ENCODE results near the gene ORC5. TPM values are rescaled to one million over a fixed set of nuclear protein-coding genes. Genes with fewer than 3 reads are reported as not detected.

Gene ORC5
- total and polyA plus RNA-seq, 2 of the 13 experiments (the other 11 are each of a cell fraction or from before 2014, with no cell fraction given): 4.8 to 18.8 TPM

- peak; percentile 7; the same call in 1 of the 2 replicates for TF ChIP-seq ZNF121 (CRISPR knock-in tag; IDR thresholded peaks at IDR 0.05)
- TF ChIP-seq RAD51 (IDR thresholded peaks at IDR 0.05; ENCODE audit: borderline replicate concordance): no peak
- TF ChIP-seq NFKB2 (CRISPR knock-in tag; IDR thresholded peaks at IDR 0.05; ENCODE audit: borderline replicate concordance): peak; percentile 71; the same call in 1 of the 2 replicates
- TF ChIP-seq SKI (IDR thresholded peaks at IDR 0.05; ENCODE audit: partially characterized antibody): peak; percentile 51
- TF ChIP-seq ZNF343 (CRISPR knock-in tag; IDR thresholded peaks at IDR 0.05): peak; percentile 74
- no peak for TF ChIP-seq ZNF609 (CRISPR knock-in tag; IDR thresholded peaks at IDR 0.05; ENCODE audit: borderline replicate concordance)
- no peak for TF ChIP-seq ZBTB21 (CRISPR knock-in tag; IDR thresholded peaks at IDR 0.05)
- no peak for TF ChIP-seq NR2F6 (IDR thresholded peaks at IDR 0.05)
- no peak for TF ChIP-seq NR2F6 (CRISPR knock-in tag; IDR thresholded peaks at IDR 0.05)
- TF ChIP-seq ATF5 (CRISPR knock-in tag; IDR thresholded peaks at IDR 0.05; ENCODE audit: low read depth): 0 out of 2 replicates have a peak, but pooled peaks have one; percentile 27
- TF ChIP-seq YY1 (IDR thresholded peaks at IDR 0.05; ENCODE audit: insufficient read depth, insufficient replicate concordance, low read depth, low read length): peak; percentile 71
- TF ChIP-seq PRPF4 (IDR thresholded peaks at IDR 0.05; ENCODE audit: low read depth, low read length, poor library complexity, severe bottlenecking): no peak
- no peak for TF ChIP-seq ZBTB1 (CRISPR knock-in tag; IDR thresholded peaks at IDR 0.05; ENCODE audit: borderline replicate concordance)
- TF ChIP-seq SP4 (CRISPR knock-in tag; IDR thresholded peaks at IDR 0.05): peak; percentile 93
- TF ChIP-seq CBFB (CRISPR knock-in tag; IDR thresholded peaks at IDR 0.05): peak; percentile 82
- TF ChIP-seq TAF15 (IDR thresholded peaks at IDR 0.05; ENCODE audit: low read depth, low read length, poor library complexity, severe bottlenecking): no peak
- TF ChIP-seq, protein P1, sequence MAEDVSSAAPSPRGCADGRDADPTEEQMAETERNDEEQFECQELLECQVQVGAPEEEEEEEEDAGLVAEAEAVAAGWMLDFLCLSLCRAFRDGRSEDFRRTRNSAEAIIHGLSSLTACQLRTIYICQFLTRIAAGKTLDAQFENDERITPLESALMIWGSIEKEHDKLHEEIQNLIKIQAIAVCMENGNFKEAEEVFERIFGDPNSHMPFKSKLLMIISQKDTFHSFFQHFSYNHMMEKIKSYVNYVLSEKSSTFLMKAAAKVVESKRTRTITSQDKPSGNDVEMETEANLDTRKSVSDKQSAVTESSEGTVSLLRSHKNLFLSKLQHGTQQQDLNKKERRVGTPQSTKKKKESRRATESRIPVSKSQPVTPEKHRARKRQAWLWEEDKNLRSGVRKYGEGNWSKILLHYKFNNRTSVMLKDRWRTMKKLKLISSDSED (CRISPR knock-in tag; IDR thresholded peaks at IDR 0.05): no peak
- 0 out of 2 replicates have a peak, but pooled peaks have one; percentile 31 for TF ChIP-seq CHCHD3 (CRISPR knock-in tag; IDR thresholded peaks at IDR 0.05)
- no peak for TF ChIP-seq KLF12 (CRISPR knock-in tag; IDR thresholded peaks at IDR 0.05; ENCODE audit: borderline replicate concordance)
- TF ChIP-seq ZNF253 (CRISPR knock-in tag; IDR thresholded peaks at IDR 0.05; ENCODE audit: borderline replicate concordance): 0 out of 2 replicates have a peak, but pooled peaks have one; percentile 60
- TF ChIP-seq, protein P2, sequence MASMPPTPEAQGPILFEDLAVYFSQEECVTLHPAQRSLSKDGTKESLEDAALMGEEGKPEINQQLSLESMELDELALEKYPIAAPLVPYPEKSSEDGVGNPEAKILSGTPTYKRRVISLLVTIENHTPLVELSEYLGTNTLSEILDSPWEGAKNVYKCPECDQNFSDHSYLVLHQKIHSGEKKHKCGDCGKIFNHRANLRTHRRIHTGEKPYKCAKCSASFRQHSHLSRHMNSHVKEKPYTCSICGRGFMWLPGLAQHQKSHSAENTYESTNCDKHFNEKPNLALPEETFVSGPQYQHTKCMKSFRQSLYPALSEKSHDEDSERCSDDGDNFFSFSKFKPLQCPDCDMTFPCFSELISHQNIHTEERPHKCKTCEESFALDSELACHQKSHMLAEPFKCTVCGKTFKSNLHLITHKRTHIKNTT (CRISPR knock-in tag; IDR thresholded peaks at IDR 0.05): no peak
- peak; percentile 93 for TF ChIP-seq HOXA3 (CRISPR knock-in tag; IDR thresholded peaks at IDR 0.05)
- no peak for TF ChIP-seq NBN (conservative IDR thresholded peaks at IDR 0.05)
- 0 out of 2 replicates have a peak, but pooled peaks have one; percentile 66 for TF ChIP-seq AKAP8 (CRISPR knock-in tag; IDR thresholded peaks at IDR 0.05)
Measured at GRCh38 chr7:104207731-104208420, at the start of gene ORC5 (continued).

Measured in HepG2 (cell line).